ENCODE results near the gene GNAI2.
A peak's percentile ranks its signal among the peaks of the same experiment; 100 is the strongest.
"Not testable (repeated sequence)": the region's sequence is repeated elsewhere in the genome, so short reads cannot be mapped to it uniquely, and the experiment has no call there.

Gene GNAI2

DNA sequence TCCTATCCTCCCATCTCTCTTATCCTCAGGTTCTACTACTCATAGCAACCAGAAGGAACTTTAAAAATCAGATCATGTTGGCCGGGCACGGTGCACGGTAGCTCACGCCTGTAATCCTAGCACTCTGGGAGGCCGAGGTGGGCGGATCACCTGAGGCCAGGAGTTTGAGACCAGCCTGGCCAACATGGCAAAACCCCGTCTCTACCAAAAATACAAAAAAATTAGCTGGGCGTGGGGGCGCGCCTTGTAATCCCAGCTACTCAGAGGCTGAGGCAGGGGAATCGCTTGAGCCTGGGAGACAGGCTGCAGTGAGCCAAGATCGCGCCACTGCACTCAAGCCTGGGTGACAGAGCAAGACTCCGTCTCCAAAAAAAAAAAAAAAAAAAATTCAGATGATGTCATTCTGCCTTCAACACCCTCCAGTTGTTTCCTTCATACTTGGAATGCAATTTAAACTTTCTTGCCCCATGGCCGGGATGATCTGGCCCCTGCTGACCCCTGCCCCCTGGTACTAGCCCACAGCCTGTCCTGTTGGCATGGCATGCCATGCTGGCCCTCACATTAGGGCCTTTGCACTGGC, 7.7 kb upstream of the GNAI2 start:
- not testable (repeated sequence) for DNase-seq

DNA sequence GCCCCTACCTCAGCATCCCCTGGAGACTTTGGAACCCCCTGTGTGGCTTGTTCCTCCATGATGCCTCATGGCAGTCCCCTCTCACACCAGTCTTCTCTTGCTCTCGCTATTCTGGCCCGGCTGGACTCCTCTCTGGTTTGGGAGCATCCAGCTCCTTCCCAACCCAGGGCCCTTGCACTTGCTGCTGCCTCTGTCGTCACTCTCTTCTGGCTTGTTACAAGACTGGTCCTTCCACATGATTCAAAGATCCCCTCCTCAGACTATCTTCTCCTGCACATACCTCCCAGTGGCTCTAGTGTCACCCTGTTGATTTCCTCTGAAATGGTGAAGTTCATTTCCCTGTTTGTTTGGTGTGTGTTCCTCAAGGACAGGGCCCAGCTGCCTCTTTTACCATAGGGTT, 6.5 kb upstream of the GNAI2 start:
- no peak for DNase-seq

DNA sequence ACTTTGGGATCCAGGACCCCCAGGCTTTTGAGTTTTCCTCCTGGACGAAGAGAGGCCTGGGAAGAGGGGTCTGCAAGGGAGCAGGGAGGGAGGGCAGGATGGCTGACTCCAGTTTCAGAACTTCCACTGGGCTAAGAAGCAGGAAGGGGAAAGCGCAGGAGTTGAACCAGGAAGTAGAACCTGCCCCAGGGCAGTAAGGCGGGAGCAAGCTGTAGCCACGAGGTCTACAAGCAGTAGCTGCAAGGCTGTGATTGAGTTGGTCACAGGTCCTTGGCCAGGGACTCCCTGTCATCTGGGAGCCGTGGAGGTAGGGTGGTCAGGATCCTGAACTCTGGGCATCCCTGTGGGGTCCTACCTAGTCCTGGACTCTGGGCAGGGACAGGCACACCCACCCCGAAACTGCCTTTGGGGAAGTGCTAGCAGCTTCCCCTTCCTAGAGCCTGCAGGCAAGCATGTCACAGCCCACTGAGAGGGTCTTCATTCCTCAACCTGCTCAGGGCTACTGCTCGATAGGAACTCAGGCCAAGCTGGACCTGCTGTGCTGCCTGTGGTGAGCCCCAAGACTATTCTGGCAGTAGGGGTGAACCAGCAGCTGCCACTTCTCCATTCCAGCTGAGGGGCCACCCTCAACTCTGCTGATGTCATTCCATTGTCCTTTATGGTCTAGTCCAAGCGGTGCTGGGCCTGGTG, 5.8 kb upstream of the GNAI2 start:
- DNase-seq: no peak

DNA sequence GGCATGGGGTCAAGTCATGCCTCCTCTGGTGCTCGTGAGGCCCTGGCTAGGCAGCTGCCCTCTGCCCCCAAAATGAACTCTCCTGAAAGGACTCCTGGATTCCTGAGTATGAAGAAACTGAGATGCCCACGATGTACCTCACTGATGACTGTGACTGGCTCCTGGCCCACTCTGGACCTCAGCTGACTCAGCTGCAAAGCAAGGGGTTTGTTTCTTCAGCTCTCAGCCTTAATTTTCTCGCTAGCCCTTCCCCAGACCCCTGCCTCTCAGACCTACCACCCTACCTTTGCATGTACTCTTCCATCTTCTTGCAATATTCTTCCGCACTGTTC, 5.2 kb upstream of the GNAI2 start:
- DNase-seq: no peak

DNA sequence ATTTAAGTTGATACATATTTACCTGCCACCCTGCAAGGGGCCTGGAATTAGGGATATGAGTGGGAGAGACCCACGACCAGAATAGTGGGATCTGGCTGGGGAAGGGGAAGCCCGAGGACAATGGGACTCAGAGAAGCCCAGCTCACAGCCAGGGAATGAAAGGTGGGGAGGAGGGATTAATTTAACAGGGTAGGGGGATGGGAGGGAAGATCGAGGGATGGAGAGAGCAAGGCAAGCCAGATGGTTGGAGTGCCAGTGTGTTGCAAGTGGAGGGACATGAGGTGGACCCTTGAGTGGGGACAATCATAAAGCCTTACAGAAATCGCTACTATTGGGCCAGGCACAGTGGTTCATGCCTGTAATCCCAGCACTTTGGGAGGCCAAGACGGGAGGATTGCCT, 4.4 kb upstream of the GNAI2 start:
- no peak for DNase-seq

DNA sequence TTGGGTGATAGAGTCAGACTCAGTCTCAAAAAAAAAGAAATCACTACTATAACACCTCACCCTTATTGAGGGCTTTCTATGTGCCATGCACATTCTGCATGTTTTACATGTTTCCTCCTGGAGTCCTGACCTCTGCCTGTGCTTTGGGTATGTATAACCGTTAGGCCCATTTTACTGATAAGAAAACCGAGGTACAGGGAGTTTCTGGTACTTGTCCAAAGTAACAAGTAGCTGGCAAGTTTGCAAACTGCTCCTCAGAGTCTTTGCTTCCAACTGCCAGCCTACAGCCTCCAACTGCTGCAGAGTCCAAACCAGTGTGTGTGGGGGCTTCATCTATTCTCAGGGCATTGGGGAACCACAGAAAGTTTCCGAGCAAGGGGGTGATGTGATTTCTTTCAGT, 3.7 kb upstream of the GNAI2 start:
- DNase-seq: no peak

DNA sequence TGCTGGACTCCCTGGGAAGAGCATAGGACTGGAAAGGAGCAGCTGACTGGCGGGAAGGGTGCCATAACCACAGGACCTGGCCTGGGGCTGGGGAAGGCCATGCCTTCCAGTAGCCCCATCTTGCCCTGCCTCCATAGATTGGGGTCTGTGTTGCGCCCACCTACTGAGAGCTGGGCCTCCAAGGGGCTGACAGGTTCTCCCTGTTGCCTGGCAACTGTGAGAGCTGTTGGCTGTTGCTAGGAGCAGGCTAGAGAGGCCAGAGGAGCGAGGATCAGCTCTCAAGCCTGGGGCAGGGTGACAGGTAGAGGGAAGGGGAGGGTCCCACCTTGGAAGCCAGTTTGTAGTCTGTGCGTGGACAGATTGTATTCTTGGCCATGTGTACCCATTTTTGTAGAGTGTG, 2.8 kb upstream of the GNAI2 start:
- DNase-seq: no peak

DNA sequence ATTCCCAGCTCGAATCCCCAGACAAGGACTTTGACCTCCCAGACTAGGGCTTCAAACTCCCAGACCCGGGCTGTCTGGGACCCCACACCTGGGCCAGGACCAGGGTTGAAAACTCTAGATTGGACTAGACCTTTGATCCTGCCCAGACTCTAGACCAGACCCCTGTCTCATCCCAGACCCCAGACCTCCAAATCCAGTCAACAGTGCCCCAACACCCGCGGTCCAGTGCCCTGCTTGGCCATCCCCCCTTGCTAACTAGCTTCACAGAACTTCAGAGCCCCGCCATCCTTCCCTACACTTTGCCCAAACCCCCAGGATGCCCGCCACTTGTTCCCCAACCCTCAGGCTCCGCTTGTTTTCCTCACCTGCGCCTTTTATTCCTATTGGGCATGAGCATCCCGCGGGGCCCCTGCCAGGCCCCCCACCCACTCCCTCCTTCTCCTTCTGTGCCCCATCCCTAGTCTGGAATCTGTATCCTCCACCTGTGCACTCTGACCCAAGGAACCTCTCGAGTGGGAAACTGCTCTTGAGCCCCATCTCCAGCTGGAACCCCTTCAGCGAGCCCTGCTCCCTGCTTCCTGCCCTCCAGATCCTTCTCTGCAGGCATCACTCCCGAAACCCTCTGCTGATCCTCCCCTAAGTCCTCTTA, 604 bp downstream of the GNAI2 start:
- no peak for DNase-seq

DNA sequence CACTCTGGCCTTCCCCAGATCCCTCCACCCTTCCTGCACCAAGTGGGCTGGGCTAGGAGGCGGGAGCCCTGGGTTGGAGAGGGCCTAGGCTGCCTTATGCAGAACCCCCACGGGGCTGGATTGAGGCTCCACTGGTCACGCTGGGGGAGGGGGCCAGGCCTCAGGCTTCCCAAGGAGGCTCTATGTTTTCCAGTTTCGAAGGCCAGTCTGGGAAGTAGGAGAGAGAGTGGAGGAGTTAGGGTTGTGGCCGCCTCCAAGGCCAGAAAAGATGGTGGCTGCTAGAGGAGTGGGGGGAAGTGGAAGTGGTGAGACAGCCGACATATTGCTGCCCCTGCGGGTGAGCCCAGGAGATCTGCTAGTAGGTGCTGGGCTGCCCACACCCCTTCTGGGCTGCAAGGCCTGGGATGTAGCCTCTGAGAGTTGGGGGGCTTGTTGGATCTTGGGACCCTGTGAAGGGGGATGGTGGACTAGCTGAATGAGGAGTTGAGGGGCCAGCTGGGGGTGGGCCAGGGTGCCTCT, 1.2 kb downstream of the GNAI2 start:
- no peak for DNase-seq

DNA sequence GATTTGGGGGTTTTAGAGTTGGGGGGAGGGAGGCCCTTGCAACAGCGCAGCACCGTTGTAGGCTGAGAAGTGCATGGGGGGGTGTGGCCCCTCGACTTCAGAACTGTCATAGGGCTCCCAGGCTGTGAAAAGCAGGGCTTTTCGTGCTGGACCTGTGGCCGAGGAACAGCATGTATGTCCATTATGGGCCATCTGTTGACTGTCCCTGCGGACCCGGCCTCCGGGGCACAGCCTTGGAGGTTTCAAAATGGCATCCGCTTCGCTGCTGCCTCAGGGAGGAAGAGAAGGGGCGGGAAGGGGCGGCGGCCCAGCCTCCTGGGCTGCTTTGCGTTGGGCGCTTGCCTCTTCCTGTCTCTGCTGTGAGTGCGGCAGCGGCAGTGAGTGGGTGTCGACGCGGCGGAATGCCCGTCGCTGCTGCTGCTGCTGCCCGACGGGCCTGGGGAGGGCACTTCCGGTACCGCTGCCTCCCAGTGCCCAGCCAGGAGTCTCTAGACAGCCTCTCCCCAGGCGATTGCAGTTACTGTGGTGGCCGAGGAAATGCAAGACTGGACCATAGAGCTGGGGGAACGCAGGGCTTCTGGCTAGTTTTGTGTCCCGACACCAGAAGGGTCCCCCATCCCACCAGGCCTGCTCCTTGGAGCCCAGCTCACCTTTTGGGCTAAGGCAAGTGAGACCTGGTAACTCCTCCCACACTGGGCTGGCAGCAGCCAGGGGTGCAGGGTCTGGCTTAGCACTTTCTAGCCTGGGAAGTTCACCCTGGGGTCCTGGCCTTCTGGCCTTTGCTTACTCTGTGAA, 1.9 kb downstream of the GNAI2 start:
- DNase-seq: peak; percentile 41

DNA sequence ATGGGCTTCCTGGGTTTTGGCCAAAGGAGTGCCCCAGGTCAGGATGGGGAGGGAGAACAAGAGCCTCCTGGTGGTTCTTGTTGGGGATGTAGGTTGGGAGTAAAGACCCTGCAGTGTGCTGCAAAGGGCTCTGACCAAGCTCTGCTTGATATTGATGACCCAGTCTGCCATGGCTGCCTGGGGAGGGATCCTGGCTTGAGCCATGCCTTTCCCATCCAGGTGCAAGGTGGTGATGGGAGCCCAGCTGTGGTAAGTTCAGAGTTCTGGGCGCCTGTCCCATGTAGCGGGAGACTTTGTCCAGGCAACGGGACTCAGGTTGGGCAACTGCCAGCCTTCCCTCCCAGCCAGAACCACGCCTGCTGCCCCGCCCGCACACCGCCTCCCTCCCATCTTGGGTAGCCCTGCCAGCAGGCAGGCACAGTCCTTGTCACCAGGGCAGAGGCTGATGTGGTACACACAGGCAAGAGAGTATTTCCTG, 2.6 kb downstream of the GNAI2 start:
- no peak for DNase-seq

DNA sequence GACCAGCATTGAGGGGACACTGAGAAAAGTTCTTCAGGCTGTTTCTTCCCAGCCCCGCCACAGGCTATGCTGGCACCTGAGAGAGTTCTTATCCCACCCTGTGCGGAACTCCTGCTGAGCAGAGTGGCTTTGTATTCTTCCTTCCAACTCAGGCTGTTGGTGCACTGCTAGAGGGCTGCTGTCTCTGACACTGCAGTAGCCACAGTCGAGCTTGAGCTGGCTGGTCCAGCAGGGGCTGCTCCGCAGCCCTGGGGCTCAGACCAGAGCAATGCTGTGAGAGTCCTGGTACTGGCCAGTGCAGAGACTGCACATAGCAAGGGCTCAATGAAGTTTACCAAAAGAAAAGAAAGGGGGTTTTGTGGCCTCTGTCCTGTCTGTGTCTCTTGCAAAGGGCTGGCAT, 3.6 kb downstream of the GNAI2 start:
- DNase-seq: no peak

DNA sequence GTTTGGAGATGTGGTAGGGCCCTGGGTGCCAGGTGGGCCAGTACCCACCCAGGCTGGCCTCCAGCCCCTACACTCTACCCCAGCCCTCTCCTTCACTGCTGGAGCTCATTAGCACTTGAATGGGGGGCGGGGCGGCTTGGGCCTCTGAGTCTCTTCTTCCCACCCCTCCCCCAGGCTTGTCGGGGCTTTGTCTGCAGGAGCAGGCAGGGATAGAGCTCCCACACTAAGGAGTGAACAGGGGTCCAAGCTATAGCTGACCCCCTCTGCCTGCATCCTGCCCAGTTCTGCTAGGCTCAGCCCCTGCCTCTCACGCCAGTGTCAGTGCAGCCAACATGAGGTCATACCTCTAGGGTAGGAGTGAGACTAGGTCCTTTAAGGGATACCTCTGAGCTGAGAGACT, 5.2 kb downstream of the GNAI2 start:
- peak; percentile 36 for DNase-seq

DNA sequence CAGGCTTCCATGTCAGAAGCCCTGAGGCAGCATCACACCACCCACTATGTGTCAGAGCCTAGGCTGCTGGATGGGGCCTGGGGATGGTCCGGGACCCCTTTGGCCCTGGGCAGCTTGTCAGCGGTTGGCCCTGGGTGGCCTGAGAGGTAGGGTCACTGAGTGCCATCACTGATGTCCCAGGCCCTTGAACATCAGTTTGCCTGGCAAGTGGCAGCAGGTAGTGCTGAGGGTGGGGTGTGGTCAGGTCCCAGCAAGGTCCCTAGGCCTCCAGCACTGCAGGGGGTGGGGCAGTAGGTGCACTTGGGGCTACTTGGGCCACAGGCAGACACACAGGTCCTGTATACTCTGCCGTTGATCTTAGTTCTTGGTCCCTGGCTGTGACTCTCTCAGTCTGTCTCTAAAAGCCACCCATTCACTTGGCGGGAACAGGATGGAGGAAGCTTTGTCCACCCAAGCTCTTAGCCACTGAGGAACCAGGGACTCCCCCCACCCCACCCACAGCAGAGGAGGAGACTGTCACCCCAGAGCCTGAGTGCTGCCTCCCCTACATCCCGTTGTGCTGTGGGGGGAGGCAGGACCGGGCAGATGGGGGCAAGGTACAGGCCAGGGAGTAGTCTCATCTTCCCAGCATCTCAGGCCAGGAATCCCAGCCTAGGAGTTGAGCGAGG, 5.8 kb downstream of the GNAI2 start:
- DNase-seq: no peak

DNA sequence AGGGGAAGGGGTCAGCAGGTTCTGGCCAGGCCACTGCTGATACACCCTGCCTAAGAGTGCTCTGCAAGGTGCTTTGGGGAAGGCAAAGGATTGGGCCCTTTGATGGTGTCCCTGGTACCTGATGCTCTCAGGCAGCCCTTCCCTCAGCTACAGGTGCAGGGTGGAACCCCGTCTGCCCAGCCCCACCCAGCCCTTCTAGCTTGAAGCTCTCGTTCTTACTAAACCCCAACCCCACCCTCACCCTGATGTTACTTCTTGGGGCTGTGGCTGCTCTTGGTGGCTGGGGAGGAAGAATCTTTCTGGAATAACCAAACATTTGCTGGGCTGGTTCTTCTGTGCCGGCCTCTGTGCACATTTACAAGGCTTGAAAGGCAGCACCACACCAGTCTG, 6.4 kb downstream of the GNAI2 start:
- DNase-seq: no peak

DNA sequence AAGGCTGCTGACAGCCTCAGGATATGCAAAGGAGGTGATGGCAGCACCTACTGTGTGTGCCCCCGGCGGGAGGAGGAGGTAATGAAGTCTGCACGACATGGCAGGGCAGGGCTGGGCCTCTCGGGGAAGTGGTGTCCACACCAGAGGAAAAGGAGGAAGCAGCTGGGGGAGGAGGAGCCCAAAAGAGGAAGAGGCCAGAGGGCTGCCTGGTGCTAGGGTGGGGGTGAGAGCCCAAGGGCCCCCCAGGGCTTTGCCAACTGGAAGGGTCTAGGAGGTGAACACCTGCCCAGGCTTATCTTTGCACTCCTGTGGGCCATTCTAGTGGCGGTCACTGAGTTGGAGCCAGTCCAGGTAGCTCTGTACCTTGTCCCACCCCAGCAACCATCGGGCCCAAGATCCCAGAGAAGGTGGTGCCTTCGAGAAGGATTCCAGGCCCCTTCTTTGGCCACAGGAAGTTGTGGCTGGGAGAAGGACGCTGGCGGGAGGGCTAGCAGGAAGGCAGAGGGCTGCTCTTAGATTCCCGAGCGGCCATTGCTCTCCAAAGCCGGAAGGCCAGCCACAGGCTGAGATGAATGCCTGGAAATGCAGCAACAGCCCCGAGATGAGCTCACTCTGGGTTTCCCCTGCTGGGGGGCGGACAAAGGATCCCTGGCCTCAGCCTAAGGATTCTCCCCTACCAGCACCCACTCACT, 7.0 kb downstream of the GNAI2 start:
- no peak for DNase-seq

DNA sequence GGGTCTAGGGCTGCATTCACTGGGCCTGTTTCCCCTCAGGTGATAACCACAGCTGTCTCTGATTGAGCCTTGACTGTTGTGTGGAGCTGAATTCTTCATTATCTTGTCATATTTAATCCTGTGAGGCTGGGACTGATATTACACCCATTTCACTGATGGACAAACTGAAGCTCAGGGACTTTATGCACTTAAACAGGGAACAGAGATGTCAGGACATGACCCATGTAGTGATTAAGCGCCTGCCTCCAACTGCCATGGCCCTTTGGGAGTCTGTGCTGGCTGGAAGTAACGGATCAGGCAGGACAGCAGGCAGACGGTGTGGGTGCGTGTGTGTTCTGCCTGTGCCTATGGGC, 7.5 kb downstream of the GNAI2 start:
- DNase-seq: no peak

DNA sequence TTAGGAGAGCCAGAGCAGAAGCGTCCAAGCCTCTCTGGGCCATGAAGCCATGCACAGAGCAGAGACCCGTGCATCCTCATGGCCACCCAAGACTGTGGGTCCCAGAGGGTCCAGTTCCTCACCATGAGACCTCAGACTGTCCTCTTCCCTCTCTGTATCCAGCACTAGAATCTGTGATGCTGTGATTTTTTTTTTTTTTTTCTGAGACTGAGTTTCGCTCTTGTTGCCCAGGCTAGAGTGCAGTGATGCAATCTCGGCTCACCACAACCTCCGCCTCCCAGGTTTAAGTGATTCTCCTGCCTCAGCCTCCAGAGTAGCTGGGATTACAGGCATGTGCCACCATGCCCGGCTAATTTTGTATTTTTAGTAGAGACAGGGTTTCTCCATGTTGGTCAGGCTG, 8.8 kb downstream of the GNAI2 start:
- not testable (repeated sequence) for DNase-seq

DNA sequence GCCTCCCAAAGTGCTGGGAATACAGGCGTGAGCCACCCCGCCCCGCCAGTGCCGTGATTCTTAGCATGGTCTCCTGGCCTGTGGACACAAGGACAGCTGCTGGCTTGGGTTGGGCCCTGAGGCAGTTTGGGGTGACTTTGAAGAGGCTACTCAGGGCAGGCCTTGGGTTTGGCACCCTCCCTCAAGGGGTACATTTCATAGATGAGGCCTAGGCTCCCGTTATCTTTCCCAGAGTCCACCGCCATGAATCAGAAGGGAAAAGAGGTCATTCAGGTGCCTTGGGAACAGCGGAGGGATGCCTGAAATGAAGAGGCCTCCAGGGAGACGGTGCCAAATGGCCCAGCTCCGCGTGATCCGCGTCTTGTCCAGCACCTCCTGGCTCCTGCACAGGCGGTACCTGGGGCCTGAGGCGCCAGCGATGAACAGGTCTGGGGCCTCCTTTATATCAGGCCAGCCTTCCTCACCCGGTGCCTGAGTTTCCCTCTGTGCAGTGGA, 9.3 kb downstream of the GNAI2 start:
- DNase-seq: no peak

DNA sequence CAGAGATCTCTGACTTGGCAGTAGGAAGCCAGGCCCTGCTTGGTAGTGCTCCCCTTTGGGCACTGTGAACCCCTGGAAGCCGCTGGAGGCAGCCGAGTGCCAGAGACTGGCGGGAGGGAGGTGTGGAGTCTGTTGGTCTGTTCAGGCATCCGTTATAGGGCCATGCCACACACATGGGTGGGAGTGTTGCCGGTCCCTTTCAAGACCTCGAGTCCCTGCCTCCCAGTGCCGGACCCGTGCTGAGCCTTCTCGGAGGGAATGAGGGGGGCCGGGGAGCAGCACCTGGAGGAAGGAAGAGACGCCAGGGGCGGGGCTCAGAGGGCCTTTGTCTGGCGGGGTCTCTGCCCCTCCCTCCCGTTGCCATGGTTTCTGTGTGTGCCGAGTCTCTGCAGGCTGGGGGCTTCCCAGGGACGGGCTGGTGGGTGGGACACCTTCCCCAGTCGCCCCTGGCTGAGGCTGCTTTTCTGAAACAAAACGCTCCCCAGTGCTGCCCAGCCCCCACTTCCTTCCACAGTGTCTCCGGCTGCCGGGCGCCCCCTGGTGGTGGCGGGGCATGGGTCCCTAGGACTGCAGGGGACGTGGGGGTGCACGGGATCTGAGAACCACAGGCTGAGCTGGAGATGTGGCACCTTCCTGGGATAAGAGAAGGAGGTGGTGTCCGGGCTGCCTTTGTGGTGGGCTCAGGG, 10.0 kb downstream of the GNAI2 start:
- DNase-seq: peak; percentile 70

DNA sequence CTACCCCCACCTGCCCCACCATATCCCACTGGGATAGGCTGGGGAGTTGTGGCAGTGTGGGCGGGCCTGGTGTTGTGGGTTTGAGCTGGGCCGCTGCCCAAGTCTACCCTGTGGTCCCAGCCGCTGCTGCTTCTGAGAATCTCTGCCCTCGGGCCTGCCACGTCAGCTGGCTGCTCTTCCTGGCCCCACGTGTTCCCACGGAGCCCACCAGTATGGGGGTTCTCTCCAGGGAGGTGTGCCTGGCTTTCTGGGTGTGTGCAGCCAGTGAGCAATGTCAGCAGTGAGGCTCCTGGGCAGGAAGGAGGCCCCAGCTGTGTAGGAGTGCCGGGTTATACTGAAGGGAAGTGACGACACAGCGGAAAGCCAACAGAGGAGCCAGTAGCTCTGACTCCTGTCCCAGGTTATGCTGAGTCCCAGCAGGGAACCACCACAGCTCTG, 10.5 kb downstream of the GNAI2 start:
- no peak for DNase-seq

DNA sequence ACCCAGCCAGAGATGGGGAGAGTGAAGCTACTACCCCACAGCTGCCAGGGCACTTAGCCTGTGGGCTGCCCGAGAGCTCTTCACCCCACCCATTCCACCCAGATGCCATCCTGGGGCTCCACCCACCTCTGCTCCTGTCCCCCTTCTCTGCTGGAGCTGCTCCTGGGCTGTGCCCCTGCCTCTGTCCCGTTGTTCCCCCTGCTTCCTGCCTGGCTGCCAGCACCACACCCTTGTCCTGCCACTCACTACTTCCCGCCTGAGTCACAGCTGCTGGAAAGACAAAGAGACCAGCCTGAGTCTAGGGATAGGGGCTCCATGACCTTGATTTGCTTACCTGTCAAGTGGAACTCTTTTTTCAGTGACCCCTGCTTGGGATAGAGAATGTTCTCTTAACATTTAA, 12.4 kb downstream of the GNAI2 start:
- DNase-seq: no peak
